NCI-H1092 treated with DMSO at 0.1 percent for 48 hours (cell line): ENCODE data around the gene CPLX4.
"Not testable (repeated sequence)": the region's sequence is repeated elsewhere in the genome, so short reads cannot be mapped to it uniquely, and the experiment has no call there.

Experiments used
- DNase-seq: peaks from one replicate; lab custom pipeline; 2025; lab: John Stamatoyannopoulos, UW

The CPLX4 gene

DNA sequence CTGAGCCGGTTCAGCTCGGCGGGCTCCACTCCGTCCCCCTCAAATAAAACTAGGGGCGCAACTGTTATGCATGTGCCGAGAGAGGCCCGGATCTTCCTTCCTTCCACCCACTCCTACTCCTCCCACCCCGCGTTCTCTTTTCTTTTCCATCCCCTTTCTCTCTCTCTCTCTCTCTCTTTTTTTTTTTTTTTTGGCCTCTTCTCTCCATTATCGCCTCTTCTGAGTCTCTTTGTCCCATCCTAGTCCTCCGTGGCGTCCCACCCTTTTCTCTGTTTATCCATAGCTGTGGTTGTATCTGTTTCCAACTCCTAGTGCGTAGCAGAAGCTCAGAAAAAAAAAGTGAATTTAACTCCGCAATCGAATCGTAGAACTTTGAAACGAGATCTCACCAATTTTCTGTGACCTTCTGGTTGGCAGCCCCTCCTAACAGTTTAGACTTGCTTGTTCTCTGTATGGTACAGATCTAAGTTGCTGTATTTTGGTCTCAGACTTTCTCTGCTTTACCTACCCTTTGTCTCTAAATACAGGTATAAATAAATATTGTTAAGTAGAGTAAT, 48.8 kb downstream of the CPLX4 start:
- DNase-seq: no peak

DNA sequence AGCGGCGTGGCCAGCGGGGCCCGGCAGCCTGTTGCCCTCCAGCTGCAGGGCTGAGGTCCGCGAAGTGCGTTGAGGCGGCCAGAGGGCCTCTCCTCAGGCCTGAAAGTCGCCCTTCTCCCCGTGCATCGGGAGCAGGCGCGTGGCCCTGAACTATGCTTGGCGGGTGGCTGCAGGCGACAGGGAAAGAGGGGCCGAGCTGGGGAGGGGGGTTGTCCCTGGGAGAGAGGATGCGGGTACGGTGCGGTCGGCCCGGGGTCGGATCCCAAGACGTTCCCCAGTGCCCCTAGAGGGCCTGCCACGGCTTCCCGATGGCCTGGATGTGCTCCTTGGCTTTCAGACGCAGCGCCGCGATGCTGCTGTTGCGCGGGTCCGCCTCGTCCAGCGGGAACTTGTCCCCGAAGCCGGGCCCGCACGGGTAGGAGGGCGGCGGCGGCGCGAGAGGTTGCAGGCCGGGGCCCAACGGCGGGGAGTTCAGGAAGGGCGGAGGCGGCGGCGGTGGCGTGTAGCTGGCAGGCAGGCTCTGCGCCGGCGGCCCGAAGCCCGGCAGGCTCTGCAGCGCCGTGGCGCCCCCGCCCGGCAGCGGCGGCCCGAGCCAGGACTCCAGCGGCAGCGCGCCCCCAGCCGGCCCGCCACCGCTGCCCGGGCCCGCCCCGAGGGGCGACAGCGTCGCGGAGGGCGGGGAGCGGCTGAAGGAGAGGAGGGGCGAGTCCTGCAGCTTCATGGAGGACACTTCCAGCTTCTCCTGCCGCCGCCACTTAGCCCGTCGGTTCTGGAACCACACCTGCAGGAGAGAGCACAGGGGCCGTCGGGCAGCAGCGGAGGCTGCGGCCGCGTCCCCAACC, 49.5 kb downstream of the CPLX4 start:
- DNase-seq: peak; percentile 49

DNA sequence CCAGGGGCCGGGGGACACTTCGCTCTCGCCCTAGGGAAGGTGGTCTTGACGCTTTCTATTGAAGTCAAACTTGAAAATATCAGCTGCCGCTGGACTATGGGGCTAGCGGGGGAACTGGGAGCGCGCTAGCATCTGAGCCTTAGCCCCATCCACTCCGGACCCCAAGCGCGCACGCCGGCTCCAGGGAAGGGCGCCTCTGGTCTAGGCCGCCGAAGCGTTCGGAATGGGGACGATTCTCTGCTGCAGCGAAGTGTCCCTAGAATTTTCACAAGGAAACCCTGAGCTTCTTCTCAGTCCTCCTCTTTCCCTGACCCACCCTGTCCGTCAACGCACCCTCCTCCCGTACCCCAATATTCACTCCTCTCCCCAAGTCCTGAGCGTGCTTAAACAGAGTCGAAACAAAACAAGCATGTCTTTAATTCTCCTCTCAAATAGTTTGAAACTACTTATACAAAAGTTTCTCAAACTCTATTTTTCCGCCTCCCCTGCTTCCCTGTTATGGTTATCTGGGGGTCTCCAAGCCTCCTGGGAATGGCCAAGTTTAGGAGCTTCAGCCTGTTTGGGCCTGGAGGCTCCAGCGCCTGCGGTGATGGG, 50.2 kb downstream of the CPLX4 start:
- DNase-seq: no peak

DNA sequence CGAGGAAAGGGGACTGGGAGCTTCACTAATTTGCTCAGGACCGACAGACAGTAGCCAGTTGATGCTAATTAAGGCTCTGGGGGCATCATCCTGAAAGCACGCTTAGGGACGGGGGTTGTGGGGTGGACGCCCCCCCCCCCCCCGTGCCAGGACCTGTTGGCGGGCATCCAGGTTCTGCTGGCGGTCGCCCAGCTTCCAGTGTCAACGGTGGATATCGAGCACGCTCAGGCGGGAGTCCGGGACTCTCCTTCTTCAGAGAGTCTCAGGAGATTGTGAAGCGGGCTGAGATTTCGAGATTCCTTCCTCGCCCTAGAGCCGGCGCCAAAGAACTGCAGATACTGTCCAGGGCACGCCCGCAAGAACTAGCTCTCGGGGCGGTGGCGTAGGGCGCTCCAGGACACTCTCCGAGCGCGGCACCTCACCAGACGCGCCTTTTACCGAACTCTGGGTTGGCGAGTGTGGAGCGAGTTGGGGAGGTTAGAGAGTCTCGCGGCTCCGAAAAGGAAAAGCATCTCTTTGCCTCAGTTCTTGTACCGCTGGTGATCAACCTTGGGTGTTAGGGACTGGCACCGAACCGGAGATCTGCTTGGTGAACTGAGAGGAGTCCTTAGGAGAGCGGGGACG, 50.8 kb downstream of the CPLX4 start:
- peak; percentile 56 for DNase-seq

DNA sequence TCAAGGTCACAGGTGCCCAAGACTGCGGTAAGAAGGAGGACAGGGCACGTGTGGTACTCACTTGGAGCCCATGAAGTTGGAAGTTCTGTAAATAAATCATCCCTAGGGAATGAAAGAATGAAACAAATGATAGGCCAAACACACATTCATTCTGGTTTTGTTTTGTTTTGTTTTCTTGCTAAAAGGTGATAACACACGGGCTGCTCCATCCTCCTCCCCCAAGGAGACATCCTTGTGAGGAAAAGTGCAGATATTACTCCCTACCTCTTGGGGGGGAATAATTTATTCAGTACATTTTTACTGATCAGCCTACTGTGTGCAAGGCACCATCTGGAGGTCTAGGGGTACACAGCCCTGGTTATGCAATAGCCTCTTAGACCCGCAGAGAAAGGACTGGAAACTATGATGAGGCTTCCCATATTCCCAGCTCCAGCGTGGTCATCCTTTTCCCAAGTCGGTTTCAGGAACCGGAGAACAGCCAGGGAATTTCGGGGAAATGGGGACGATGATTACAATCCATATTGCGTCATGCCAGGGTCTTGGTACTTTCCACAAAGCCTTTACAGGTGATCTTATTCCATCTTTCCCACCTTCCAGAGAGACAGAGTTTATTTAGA, 51.5 kb downstream of the CPLX4 start:
- no peak for DNase-seq

DNA sequence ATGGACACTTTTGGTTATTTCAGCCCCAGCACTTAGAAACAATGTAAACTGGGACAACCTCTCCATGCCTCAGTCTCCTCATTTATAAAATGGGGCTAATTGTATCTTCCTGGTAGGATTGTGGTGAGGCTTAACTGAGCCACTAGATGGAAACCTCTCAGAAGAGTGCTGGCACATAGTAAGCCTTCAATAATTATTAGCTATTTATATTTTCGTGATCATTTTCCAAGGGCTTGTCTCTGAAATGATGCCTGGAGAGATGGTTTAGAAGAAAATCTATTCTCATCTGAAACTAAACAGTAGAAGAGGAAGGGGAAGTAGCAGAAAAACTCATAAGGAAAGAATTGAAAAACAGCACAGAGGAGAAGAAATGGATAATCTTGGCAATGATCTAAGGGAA, 52.0 kb downstream of the CPLX4 start:
- no peak for DNase-seq

DNA sequence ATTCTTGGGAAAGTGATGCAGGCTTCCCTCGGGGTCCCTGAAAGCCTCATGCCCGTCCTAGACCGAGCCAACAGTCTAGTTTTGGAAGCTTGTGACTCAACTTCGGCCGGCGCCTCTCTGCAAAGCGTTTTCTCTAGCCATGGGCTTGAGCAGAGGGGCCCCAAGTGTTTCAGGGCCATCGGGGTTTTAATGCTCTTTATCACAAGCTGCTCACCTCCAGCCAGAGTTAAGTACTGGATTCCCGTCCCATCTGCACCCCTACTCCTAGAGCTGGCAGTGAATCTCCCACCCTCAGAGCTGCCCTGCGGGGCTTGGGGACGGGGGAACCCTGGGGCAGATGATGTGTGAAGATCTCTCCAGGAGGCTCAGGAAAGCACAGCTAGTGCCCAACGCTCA, 52.5 kb downstream of the CPLX4 start:
- DNase-seq: no peak

DNA sequence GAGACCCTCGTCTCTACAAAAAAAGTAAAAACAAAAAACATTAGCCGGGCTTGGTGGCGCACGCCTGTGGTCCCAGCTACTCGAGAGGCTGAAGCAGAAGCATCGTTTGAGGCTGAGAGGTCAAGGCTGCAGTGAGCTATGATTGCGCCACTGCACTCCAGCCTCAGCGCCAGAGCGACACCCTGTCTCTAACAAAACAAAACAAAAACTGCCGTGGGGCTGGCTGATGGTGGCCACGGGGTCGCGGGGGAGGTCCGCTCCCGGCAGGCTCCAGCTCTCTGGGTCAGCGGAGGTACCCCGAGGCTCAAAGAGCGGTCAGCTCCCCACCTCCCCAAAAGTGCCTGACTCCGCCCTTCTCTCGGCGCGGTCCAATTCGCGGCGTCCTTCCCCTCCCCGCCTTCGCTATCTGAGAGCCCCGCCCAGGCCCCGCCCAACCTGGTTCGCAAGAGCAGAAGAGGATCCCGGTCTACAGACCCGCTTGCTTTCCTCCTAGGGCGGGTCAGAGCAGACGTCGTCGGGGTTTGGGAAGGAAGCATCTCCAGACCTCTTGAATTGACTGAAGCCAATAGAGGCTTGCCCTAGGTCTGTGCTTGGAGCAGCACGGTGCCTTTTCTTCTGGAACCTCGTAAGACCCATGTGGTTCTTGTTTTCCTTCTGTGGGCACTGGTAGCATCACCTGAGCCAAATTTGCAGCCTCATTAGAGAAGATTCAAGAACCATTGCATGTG, 53.0 kb downstream of the CPLX4 start:
- DNase-seq: peak; percentile 58

DNA sequence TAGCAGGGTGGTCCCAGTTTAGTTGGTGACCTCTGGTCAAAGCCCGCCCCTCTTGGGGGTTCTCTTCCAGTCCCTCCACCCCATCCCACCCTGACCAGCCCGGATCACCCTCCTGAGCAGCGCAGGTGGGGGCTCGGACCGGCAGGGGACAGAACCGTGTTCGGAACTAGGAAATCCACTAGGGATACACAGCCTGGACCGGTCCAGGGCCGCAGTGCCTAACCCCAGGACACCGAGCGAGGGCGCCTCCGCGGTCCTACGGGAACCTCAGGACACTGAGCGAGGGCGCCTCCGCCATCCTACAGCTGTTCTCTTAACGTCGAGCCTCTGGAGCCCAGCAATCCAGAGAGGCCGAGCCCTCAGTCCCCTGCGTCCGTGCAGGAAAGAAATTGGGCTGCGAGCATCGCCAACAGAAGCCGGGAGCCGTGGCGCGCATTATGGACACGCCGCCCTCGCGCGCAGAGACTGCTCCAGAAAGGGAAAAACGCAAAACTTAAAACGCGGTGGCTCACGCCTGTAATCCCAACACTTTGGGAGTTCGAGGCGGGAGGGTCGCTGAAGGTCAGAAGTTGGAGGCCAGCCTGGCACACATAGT, 53.7 kb downstream of the CPLX4 start:
- no peak for DNase-seq

DNA sequence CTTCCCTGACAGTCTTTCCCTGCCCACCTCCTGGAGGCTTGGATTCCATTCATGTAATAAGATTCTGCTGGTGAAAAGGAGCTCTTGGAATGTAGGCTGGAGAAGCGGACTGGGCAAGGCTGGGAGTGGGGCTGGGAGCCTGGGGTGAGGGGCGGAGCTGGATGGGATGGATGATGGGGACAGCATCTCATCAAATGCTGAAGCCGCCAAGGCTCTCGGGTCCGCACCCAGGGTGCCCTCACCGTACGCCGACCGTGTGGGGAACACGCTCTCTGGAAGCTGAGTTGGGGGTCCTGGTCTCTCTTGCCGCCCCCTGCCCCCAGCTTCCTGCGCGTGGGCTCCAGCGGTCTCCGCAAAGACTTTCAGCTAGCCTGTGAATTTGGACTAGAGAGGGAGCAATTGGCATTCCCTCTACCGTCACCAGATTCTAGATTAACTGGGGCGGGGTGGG, 54.3 kb downstream of the CPLX4 start:
- DNase-seq: no peak

DNA sequence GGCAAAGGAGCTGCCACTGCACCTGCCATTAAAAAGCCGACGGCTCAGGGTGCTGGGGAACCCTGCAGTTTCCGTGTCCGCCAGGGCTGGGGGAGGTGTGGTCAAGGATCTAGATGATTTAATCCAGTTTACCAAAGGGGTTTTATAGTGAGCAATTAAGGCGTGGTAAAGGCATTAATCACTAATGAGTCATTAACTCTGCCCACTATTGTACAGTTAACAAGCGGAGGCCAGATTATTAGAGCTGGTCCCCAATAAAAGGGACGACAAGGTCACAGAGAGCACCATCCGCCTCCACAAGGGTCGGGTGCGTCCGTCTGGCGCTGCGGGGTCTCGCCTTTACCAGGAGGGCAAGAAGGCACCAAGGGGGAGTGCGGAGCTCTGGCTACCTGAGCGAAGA, 54.8 kb downstream of the CPLX4 start:
- DNase-seq: no peak

DNA sequence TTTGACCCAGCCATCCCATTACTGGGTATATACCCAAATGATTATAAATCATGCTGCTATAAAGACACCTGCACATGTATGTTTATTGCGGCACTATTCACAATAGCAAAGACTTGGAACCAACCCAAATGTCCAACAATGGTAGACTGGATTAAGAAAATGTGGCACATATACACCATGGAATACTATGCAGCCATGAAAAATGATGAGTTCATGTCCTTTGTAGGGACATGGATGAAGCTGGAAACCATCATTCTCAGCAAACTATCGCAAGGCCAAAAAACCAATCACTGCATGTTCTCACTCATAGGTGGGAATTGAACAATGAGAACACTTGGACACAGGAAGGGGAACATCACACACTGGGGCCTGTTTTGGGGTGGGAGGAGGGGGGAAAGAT, 56.2 kb downstream of the CPLX4 start:
- DNase-seq: not testable (repeated sequence)

DNA sequence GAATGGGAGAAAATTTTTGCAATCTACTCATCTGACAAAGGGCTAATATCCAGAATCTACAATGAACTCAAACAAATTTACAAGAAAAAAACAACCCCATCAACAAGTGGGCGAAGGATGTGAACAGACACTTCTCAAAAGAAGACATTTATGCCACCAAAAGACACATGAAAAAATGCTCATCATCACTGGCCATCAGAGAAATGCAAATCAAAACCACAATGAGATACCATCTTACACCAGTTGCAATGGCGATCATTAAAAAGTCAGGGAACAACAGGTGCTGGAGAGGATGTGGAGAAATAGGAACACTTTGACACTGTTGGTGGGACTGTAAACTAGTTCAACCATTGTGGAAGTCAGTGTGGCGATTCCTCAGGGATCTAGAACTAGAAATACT, 56.6 kb downstream of the CPLX4 start:
- not testable (repeated sequence) for DNase-seq

DNA sequence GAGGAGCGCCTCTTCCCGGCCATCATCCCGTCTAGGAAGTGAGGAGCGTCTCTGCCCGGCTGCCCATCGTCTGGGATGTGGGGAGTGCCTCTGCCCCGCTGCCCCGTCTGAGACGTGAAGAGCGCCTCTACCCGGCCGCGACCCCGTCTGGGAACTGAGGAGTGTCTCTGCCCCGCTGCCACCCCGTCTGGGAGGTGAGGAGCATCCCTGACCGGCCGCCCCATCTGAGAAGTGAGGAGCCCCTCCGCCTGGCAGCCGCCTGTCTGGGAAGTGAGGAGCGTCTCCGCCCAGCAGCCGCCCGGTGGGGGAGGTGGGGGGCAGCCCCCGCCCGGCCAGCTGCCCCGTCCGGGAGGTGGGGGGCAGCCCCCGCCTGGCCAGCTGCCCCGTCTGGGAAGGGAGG, 63.0 kb downstream of the CPLX4 start:
- DNase-seq: not testable (repeated sequence)

DNA sequence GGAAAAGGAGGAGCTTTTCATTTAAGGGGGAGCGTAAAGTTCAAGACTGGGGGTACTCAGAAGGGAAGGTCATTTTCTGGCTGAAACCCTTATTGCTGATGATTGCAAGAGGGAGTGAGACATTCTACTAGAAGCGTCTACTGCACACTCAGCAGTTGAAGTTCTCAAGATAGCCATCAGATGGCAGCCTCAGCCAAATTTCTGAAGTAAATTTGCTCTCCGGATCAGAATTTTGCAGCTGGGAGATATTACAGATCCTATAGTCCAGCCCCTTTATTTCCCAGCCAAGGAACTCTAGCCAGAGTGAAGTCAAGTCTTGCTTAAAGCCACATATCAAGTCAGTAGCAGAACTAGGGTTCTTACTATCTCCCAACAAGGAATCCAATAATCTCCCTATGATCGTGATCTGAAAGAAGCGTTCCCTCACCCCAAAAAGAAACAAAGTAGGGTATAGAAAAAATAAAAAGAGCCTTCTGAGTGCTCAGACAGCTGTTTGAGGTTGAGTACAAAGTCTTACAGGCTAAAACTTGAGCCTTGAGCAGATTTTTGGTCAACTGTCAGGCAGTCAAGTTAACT, 69.2 kb downstream of the CPLX4 start:
- DNase-seq: peak; percentile 86

DNA sequence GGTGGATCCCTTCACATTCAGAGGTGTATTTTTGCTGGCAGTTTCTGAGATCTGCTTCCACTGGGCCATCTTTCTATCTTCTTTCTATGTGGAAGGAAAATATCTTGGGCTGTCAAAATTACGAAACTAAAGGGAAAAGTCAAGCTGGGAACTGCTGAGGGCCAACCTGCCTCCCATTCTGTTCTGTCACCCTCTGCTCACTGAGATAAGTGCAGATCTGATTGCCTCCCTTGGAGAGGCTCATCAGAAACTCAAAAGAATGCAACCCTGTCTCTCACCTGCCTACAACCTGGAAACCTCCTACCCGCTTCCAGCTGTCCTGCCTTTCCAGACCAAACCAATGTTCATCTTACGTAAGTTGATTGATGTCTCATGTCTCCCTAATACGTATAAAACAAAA, 71.7 kb downstream of the CPLX4 start:
- DNase-seq: no peak
